Skin epidermis (tissue), 12 donors: ENCODE data around the gene PSMD8.
"Not testable (repeated sequence)": the region's sequence is repeated elsewhere in the genome, so short reads cannot be mapped to it uniquely, and the experiment has no call there.

Experiments
- H3K27ac ChIP-seq, 21 experiments: fragments of 200-600 bp; sonication (generic) in 11 of 21; one replicate each; pipeline ENCODE4 v1.5.0; 2020; ENCODE audit warnings: mild to moderate bottlenecking in 3 of 21, inconsistent platforms in 2 of 21, moderate library complexity in 2 of 21
- H3K4me3 ChIP-seq, 7 experiments: fragments of 200-600 bp; sonication (generic) in 2 of 7; one replicate each; pipeline ENCODE4 v1.5.0; 2020; ENCODE audit warnings: inconsistent platforms in 2 of 7, mild to moderate bottlenecking in 2 of 7, moderate library complexity in 1 of 7

The PSMD8 gene

DNA sequence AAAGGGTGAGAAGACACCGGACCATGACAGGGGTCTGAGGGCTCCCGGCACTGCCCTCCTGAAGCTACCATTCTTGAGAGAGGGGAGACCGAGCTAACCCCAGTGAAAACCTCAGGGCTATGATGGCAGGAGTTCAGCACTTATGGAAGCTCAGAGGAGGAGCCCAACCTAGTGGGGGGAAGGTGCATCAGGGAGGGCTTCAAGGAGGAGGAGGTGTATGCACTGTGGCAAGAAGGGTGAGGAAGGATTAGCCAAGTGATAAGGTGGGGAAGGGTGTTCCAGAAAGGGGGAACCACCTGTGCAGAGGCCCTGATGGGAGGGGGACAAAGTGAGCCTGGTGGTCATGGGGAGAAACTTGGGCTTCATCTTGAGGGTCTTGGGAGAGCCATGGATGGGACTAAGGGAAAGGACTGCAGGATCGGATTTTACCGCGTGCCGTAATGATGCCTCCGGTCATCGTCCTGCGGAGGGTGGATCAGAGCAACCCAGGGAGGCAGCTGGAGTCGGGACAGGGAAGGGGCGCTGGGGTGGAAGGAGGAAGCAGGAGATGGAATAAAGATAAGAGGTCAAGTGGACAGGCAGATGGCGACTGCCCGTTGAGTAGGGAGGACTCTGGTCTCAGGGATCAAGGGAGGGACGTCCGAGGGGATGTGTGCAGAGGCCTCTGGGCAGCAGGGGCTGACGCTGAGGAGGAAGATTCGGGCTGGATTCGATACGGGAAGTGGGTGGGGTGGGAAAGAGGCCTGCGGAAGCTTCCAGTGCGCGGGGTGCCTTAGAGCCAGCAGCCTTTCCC is 13.3 kb upstream of the PSMD8 start:
- peak overlapping the region in 2 of 21 experiments; percentile 2 to 10 for H3K27ac ChIP-seq

GRCh38 chr19:38361633-38362075 is 12.7 kb upstream of the PSMD8 start:
- H3K27ac ChIP-seq, result peak overlapping the region in 5 of 21 experiments; percentile 8 to 64 (median 42)

More for the DNA sequence above, 13.3 kb upstream of the PSMD8 start:
- H3K4me3 ChIP-seq, result peak overlapping the region; percentile 44 to 69 (median 49)

DNA sequence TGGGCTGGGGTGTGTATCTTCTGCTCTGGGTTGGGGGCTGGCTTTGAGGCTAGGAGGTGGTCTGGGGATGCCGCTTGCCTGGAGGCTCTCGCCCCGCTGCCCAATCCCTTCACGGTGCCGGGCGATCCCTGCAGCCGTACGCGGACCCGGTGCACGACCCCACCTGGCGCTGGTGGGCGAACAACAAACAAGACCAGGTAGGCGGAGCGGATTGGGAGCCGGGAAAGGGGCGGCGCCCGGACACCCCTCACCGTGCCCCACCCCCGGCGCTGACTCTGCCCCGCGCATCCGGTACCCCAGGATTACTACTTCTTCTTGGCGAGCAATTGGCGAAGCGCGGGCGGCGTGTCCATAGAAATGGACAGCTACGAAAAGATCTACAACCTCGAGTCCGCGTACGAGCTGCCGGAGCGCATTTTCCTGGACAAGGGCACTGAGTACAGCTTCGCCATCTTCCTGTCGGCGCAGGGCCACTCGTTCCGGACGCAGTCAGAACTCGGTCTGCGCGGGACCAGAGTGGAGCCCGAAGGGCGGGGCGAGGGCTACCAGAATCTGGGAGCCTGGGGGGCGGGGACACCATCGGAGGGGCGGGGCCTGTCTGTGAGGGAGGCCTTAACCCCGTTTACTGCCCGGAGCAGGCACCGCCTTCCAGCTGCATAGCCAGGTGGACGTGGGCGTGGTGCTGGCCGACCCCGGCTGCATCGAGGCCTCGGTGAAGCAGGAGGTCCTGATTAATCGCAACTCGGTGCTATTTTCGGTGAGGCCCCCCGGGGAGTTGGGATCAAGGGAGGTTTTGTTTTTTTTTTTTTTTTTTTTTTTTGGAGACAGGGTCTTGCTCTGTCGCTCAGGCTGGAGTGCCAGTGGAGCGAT is 12.1 kb upstream of the PSMD8 start:
- H3K27ac ChIP-seq, result peak overlapping the region in 12 of 21 experiments; percentile 2 to 69 (median 42)

More at GRCh38 chr19:38361633-38362075, 12.7 kb upstream of the PSMD8 start:
- peak overlapping the region; percentile 44 to 69 (median 49) for H3K4me3 ChIP-seq

GRCh38 chr19:38362946-38363688 is 11.3 kb upstream of the PSMD8 start:
- H3K27ac ChIP-seq, result not testable (repeated sequence)
- H3K4me3 ChIP-seq, result peak overlapping the region in 5 of 7 experiments; percentile 48 to 69 (median 49)

More for the DNA sequence above, 12.1 kb upstream of the PSMD8 start:
- H3K4me3 ChIP-seq, result peak overlapping the region; percentile 44 to 69 (median 49)

DNA sequence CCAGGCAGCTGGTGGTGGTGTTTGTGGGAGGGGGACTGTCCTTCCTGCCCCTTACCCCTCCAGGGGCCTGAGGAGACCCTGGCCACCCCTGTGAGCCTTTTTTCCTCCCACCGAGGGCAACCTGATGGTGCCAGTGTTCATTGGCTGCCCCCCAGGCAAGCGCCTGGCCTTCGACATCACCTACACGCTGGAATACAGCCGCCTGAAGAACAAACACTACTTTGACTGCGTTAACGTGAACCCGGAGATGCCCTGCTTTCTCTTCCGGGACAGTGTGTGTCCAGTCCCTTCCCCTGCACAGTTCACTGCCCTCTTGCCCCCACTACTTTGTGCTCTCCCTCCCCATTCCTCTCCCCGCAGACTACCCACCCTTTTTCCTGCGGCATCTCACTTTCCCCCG is 7.3 kb upstream of the PSMD8 start:
- H3K4me3 ChIP-seq, result no peak overlapping the region
- no peak overlapping the region for H3K27ac ChIP-seq

GRCh38 chr19:38369584-38369983 is 4.8 kb upstream of the PSMD8 start:
- no peak overlapping the region for H3K4me3 ChIP-seq
- H3K27ac ChIP-seq, result no peak overlapping the region

DNA sequence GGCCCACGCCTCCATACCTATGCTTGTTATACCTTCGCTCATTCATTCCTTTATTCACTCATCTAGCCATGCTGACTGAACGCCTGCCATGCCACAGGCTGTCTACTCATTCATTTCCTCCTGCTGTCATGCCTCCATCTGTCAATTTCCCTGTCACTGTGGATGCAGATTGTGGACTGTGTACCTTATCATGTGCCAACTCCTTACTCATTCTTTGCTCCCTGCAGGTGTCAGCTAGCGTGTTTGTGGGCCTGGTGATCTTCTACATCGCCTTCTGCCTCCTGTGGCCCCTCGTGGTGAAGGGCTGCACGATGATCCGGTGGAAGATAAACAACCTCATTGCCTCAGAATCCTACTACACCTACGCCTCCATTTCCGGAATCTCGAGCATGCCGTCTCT is 4.1 kb upstream of the PSMD8 start:
- Histone ChIP-seq H3K27ac (no peak overlapping the region), H3K4me3 (no peak overlapping the region)

DNA sequence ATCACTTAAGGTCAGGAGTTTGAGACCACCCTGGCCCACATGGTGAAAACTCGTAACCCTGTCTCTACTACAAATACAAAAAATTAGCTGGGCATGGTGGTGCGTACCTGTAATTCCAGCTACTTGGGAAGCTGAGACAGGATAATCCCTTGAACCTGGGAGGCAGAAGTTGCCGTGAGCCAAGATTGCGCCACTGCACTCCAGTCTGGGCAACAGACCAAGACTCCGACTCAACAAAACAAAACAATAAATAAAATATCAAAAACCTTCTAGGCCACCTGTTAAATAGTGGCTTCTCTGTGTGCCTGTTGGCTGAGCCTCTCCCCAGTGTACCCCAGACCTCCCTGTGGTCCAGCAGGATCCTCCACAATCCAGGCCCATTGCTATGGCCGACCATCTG is 3.3 kb upstream of the PSMD8 start:
- no peak overlapping the region for H3K27ac ChIP-seq
- H3K4me3 ChIP-seq, result no peak overlapping the region

GRCh38 chr19:38373907-38374331 is 452 bp upstream of the PSMD8 start:
- Histone ChIP-seq H3K27ac (peak overlapping the region in 19 of 21 experiments; percentile 32 to 97 (median 93)), H3K4me3 (peak overlapping the region; percentile 57 to 91 (median 82))

- peak overlapping the region; percentile 57 to 91 (median 82) for H3K4me3 ChIP-seq
- peak overlapping the region; percentile 59 to 97 (median 93) for H3K27ac ChIP-seq
Observed at GRCh38 chr19:38375098-38375493, 725 bp downstream of the PSMD8 start.

DNA sequence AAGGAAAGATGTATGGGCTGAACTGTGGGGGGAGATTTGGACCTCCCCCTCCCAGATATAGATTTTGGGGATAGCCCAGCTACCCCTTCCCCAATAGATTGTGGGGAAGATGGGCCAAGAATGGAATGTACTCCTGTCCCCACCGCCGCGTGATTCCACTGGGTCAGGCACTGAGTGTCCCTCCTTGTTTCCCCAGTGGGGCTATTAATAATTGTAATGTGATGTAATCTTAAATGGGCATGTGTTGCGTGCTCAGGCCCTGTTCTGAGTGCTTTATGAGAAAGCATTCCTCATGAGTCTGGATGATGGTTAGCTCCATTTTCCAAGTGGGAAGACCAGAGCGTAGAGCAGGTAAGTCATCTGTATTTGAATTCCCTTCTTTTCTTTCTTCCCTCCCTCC is 1.4 kb downstream of the PSMD8 start:
- H3K27ac ChIP-seq, result peak overlapping the region in 13 of 21 experiments; percentile 91 to 97 (median 94)
- peak overlapping the region; percentile 57 to 91 (median 82) for H3K4me3 ChIP-seq

- Histone ChIP-seq H3K4me3 (no peak overlapping the region), H3K27ac (no peak overlapping the region)
Observed at GRCh38 chr19:38376576-38376975, 2.2 kb downstream of the PSMD8 start.

GRCh38 chr19:38377052-38377451 is 2.7 kb downstream of the PSMD8 start:
- Histone ChIP-seq H3K27ac (no peak overlapping the region), H3K4me3 (no peak overlapping the region)

GRCh38 chr19:38378866-38379265 is 4.5 kb downstream of the PSMD8 start:
- Histone ChIP-seq H3K27ac (no peak overlapping the region), H3K4me3 (no peak overlapping the region)

- H3K27ac ChIP-seq, result no peak overlapping the region
- no peak overlapping the region for H3K4me3 ChIP-seq
Observed at GRCh38 chr19:38381138-38381537, 6.8 kb downstream of the PSMD8 start.

DNA sequence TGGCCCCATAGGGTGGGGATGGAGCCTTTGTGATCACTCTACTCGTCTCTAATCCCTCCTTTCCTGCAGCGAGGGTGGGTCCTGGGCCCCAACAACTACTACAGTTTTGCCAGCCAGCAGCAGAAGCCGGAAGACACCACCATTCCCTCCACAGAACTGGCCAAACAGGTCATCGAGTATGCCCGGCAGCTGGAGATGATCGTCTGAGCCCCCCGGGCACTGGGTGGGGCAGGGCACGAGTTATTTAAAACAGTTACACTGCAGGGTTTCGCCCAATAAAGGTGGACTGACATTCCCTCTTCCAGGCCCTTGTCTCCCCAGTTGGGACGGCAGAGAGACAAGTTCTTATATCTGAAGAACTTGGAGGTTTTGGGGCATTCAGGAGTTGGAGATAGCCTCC is 8.8 kb downstream of the PSMD8 start:
- Histone ChIP-seq H3K4me3 (no peak overlapping the region), H3K27ac (no peak overlapping the region)

- Histone ChIP-seq H3K27ac (no peak overlapping the region), H3K4me3 (no peak overlapping the region)
Observed at GRCh38 chr19:38383743-38384142, 9.4 kb downstream of the PSMD8 start.

DNA sequence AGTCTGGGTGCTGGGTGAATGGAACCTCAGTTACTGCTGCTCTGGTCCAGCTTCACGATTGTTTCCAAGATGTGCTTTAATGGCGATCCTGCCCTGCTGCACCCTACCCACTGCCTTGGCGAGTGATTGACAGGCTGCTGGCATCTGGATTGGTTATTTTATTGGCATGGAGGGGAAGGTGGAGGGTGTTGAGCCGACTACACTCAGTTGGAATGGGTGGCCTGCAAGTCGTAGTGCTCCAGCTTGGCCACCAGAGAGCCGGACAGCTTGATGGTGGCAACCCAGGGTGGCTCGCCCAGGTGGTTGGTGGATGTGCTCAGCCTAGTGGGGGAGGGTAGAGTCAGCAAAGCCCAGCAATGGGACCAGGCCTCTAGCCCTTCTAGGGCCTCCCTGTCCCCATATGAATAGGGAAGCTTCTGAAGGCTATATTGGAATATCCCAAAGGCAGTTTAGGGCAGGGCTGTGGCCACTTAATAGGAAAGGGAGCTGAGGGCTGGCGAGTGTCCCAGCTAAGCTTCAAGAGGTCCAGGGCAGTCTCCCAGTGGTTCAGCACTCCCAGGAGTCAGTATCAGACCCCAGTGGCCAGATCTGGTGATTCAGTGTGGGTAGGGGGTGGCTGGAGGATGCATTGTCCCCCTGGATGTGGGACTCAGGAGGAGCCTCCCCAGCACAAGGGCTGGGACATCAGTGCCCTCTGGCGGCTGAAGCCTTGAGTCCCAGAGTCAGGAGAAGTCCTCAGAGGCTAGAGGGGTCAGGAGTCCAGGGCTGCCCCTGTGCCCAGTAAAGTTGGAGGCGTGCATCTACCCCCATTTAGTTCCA is 10.0 kb downstream of the PSMD8 start:
- Histone ChIP-seq H3K27ac (no peak overlapping the region), H3K4me3 (no peak overlapping the region)
